H1 (cell line): ENCODE data around the gene GZMM. TPM values are rescaled to one million over a fixed set of nuclear protein-coding genes. Genes with fewer than 3 reads are reported as not detected.

ENCODE experiments used
- CTCF ChIA-PET: fragments of 300-600 bp; sonication (Branson Sonifier 250); formaldehyde crosslinking; loops from one replicate; lab custom pipeline; 2021; ENCODE audit not compliant: partially characterized antibody; lab: Charles Lee
- POLR2A ChIA-PET: fragments of 300-600 bp; sonication (Branson Sonifier 250); formaldehyde crosslinking; loops from one replicate; lab custom pipeline; 2021; ENCODE audit warnings: inconsistent platforms; ENCODE audit not compliant: partially characterized antibody; lab: Charles Lee
- DNase-seq, 2 experiments: peaks; one replicate each; pipeline versions ENCODE4 v3.0.0 to v3.0.0-alpha.2; 2010 to 2022; ENCODE audit warnings: low spot score in 2 of 2, low read depth in 1 of 2, mixed read lengths in 1 of 2
- FAIRE-seq: peaks from 2 replicates; lab custom pipeline; 2011; peaks lifted over from hg19 to GRCh38; lab: Jason Lieb, UNC
- H2AFZ ChIP-seq: 2 replicates; pipeline ENCODE4 v1.8.1; 2012; ENCODE audit warnings: low read length, inconsistent platforms
- H2AK5ac ChIP-seq: 2 replicates; pipeline ENCODE4 v1.6.1; 2013; ENCODE audit warnings: low read depth, low read length
- H2BK120ac ChIP-seq: replicated peaks from 2 replicates; pipeline ENCODE3; 2013; ENCODE audit warnings: low read depth, low read length, inconsistent platforms
- H2BK12ac ChIP-seq: 2 replicates; pipeline ENCODE4 v1.6.1; 2013; ENCODE audit warnings: low read depth, low read length
- H2BK15ac ChIP-seq: 2 replicates; pipeline ENCODE4 v1.6.1; 2013; ENCODE audit warnings: low read length
- H2BK20ac ChIP-seq: 2 replicates; pipeline ENCODE4 v1.6.1; 2013; ENCODE audit warnings: low read length
- H2BK5ac ChIP-seq: 2 replicates; pipeline ENCODE4 v1.6.1; 2013; ENCODE audit warnings: low read depth, low read length
- H3K14ac ChIP-seq: 2 replicates; pipeline ENCODE4 v1.6.1; 2013; ENCODE audit warnings: inconsistent platforms; ENCODE audit not compliant: insufficient read length
- H3K18ac ChIP-seq: 2 replicates; pipeline ENCODE4 v1.6.1; 2013; ENCODE audit warnings: low read length; ENCODE audit errors: extremely low read depth
- H3K23ac ChIP-seq: 2 replicates; pipeline ENCODE4 v1.6.1; 2013; ENCODE audit warnings: inconsistent platforms; ENCODE audit not compliant: insufficient read length
- H3K23me2 ChIP-seq: 2 replicates; pipeline ENCODE4 v1.6.1; 2013; ENCODE audit warnings: low read depth, low read length
- H3K27ac ChIP-seq: 2 replicates; pipeline ENCODE4 v1.6.1; 2011; ENCODE audit warnings: low read depth, low read length, inconsistent platforms
- H3K27me3 ChIP-seq, 4 experiments: replicated peaks in 1 of 4; 1 replicate in 1 of 4; 2 replicates in 3 of 4; pipeline versions ENCODE4 v1.6.1 to v1.8.1; 2011 to 2013; ENCODE audit warnings: low read length in 3 of 4, mild to moderate bottlenecking in 3 of 4, inconsistent platforms in 2 of 4, mixed read lengths in 2 of 4, moderate library complexity in 1 of 4; ENCODE audit not compliant: control insufficient read depth in 3 of 4, insufficient read depth in 3 of 4; ENCODE audit errors: extremely low read depth in 1 of 4
- H3K36me3 ChIP-seq, 4 experiments: 2 replicates each; pipeline versions ENCODE4 v1.6.1 to v1.8.1; 2011 to 2013; ENCODE audit warnings: mild to moderate bottlenecking in 4 of 4, low read length in 3 of 4, moderate library complexity in 2 of 4, control low read depth in 1 of 4, inconsistent platforms in 1 of 4; ENCODE audit not compliant: insufficient read depth in 4 of 4, control insufficient read depth in 2 of 4
- H3K4ac ChIP-seq: replicated peaks from 2 replicates; pipeline ENCODE3; 2013; ENCODE audit warnings: low read length, low read depth, mixed read lengths, inconsistent platforms; ENCODE audit not compliant: insufficient read length
- H3K4me1 ChIP-seq, 4 experiments: replicated peaks in 1 of 4; 1 replicate in 1 of 4; 2 replicates in 3 of 4; pipeline versions ENCODE4 v1.6.1 to v1.8.1; 2011 to 2013; ENCODE audit warnings: low read length in 3 of 4, inconsistent platforms in 2 of 4, mixed read lengths in 1 of 4; ENCODE audit not compliant: insufficient read depth in 4 of 4, control insufficient read depth in 3 of 4
- H3K4me2 ChIP-seq, 2 experiments: 2 replicates each; pipeline versions ENCODE4 v1.6.1 to v1.8.1; 2011 to 2013; ENCODE audit warnings: low read depth in 2 of 2, low read length in 2 of 2, control low read depth in 1 of 2, inconsistent platforms in 1 of 2, mild to moderate bottlenecking in 1 of 2; ENCODE audit not compliant: insufficient read depth in 1 of 2
- H3K4me3 ChIP-seq, 4 experiments: fragments of 200-600, 300-600 bp in 1 of 4; sonication (generic), shearing (Covaris generic), sonication (Bioruptor Twin) in 1 of 4; 2 replicates each; pipeline versions ENCODE4 v1.5.1 to v1.8.1; 2011 to 2016; ENCODE audit warnings: low read length in 4 of 4, low read depth in 3 of 4, control low read depth in 2 of 4, inconsistent platforms in 2 of 4, mild to moderate bottlenecking in 2 of 4, mixed read lengths in 1 of 4, moderate library complexity in 1 of 4; ENCODE audit not compliant: insufficient read depth in 2 of 4; ENCODE audit errors: extremely low read depth in 1 of 4
- H3K56ac ChIP-seq: replicated peaks from 2 replicates; pipeline ENCODE3; 2013; ENCODE audit warnings: low read depth, mild to moderate bottlenecking, mixed read lengths, low read length, inconsistent platforms; ENCODE audit not compliant: insufficient read length
- H3K79me1 ChIP-seq: 2 replicates; pipeline ENCODE4 v1.6.1; 2013; ENCODE audit warnings: low read depth, low read length, control low read depth
- H3K79me2 ChIP-seq, 2 experiments: 2 replicates each; pipeline versions ENCODE4 v1.6.1 to v1.8.1; 2012 to 2013; ENCODE audit warnings: low read length in 2 of 2, mild to moderate bottlenecking in 2 of 2, inconsistent platforms in 1 of 2; ENCODE audit not compliant: insufficient read depth in 2 of 2, control insufficient read depth in 1 of 2
- H3K9ac ChIP-seq, 4 experiments: replicated peaks in 1 of 4; 1 replicate in 1 of 4; 2 replicates in 3 of 4; pipeline versions ENCODE4 v1.6.1 to v1.8.1; 2011 to 2013; ENCODE audit warnings: low read depth in 3 of 4, low read length in 3 of 4, control low read depth in 2 of 4, mild to moderate bottlenecking in 2 of 4, moderate library complexity in 2 of 4, inconsistent platforms in 1 of 4; ENCODE audit errors: extremely low read depth in 1 of 4
- H3K9me3 ChIP-seq, 2 experiments: 2 replicates each; pipeline versions ENCODE4 v1.6.1 to v1.8.1; 2012 to 2013; ENCODE audit warnings: mild to moderate bottlenecking in 2 of 2, moderate library complexity in 2 of 2, control low read depth in 1 of 2, inconsistent platforms in 1 of 2, low read depth in 1 of 2, low read length in 1 of 2, mixed read lengths in 1 of 2; ENCODE audit not compliant: insufficient read depth in 2 of 2
- H4K20me1 ChIP-seq, 2 experiments: replicated peaks in 1 of 2; 2 replicates each; pipeline versions ENCODE3 to v1.8.1; 2011 to 2013; ENCODE audit warnings: inconsistent platforms in 2 of 2, low read length in 2 of 2, mild to moderate bottlenecking in 1 of 2; ENCODE audit not compliant: insufficient read depth in 2 of 2, control insufficient read depth in 1 of 2
- H4K5ac ChIP-seq: 2 replicates; pipeline ENCODE4 v1.6.1; 2013; ENCODE audit warnings: low read length, low read depth, mixed read lengths, inconsistent platforms; ENCODE audit not compliant: insufficient read length
- H4K8ac ChIP-seq: 2 replicates; pipeline ENCODE4 v1.8.0; 2013; ENCODE audit warnings: mild to moderate bottlenecking, moderate library complexity, low read length, inconsistent platforms; ENCODE audit not compliant: insufficient read depth; ENCODE audit errors: extremely low read depth
- H4K91ac ChIP-seq: replicated peaks from 2 replicates; pipeline ENCODE3; 2013; ENCODE audit warnings: low read length, mixed read lengths, inconsistent platforms; ENCODE audit not compliant: insufficient read length
- EZH2 ChIP-seq: fragments of 200-600 bp; sonication (generic); IDR thresholded peaks from 2 replicates; pipeline ENCODE4 v1.7.1; 2012; ENCODE audit warnings: low read depth, mild to moderate bottlenecking, moderate library complexity, low read length, inconsistent platforms; ENCODE audit not compliant: severe bottlenecking
- JUND ChIP-seq: IDR thresholded peaks from 2 replicates; pipeline ENCODE4 v1.6.1; 2011; ENCODE audit warnings: mild to moderate bottlenecking, improper control_type of control experiment, low read length
- NANOG ChIP-seq: IDR thresholded peaks from 2 replicates; pipeline ENCODE4 v1.6.1; 2011; ENCODE audit warnings: low read length, low read depth, mild to moderate bottlenecking, inconsistent platforms; ENCODE audit not compliant: insufficient read depth, poor library complexity, severe bottlenecking
- POLR2AphosphoS5 ChIP-seq: IDR thresholded peaks from 2 replicates; pipeline ENCODE4 v1.6.1; 2011; ENCODE audit warnings: low read depth, low read length
- RBBP5 ChIP-seq: IDR thresholded peaks from 2 replicates; pipeline ENCODE4 v1.7.1; 2012; ENCODE audit warnings: low read depth, mild to moderate bottlenecking, inconsistent platforms, low read length, moderate library complexity, borderline replicate concordance
- RFX5 ChIP-seq: IDR thresholded peaks from 2 replicates; pipeline ENCODE4 v1.6.1; 2011; ENCODE audit warnings: low read depth, low read length, improper control_type of control experiment, borderline replicate concordance
- TBP ChIP-seq: IDR thresholded peaks from 2 replicates; pipeline ENCODE4 v1.6.1; 2011; ENCODE audit warnings: low read depth, low read length, improper control_type of control experiment
- WGBS, 2 experiments: shearing (Covaris generic) in 1 of 2; methylation state at CpG; one replicate each; pipeline versions ENCODE4 v1.1.6 to v1.1.7; 2013 to 2015; ENCODE audit warnings: low lambda C conversion rate in 2 of 2, mixed read lengths in 2 of 2, inconsistent platforms in 1 of 2, low coverage in 1 of 2, missing lambda C conversion rate in 1 of 2; ENCODE audit not compliant: insufficient replicate concordance in 2 of 2, insufficient coverage in 1 of 2, insufficient read length in 1 of 2; ENCODE audit errors: extremely low coverage in 1 of 2, missing lambda C conversion rate in 1 of 2; 5-methylcytosine and 5-hydroxymethylcytosine counted together
- polyA plus RNA-seq, 7 experiments: library from polyadenylated mRNA; depleted of rRNA in 3 of 7; stranded (reverse) in 5 of 7; unstranded in 2 of 7; fragments of >200 nt in 5 of 7; fragments of 200-250 nt in 2 of 7; gene quantifications; 1 replicate in 5 of 7; 2 replicates in 1 of 7; 4 replicates in 1 of 7; pipeline versions ENCODE4 v1.2.1 to v1.2.3, GENCODE V29; 2011 to 2013; ENCODE audit warnings: missing spikeins in 2 of 7, mixed read lengths in 2 of 7
- total RNA-seq: library from RNA; stranded (reverse); fragmentation: NEBNext Ultra II Directional; extraction: Animal tissue kit (Norgen Biotek cat#: 25700); gene quantifications from 2 replicates; pipeline ENCODE4 v1.2.1, GENCODE V29; 2021

GZMM gene
- total and polyA plus RNA-seq, 2 of the 8 experiments (the other 6 are each of a cell fraction or from before 2014, with no cell fraction given), result 0.09 to 0.32 TPM

DNA sequence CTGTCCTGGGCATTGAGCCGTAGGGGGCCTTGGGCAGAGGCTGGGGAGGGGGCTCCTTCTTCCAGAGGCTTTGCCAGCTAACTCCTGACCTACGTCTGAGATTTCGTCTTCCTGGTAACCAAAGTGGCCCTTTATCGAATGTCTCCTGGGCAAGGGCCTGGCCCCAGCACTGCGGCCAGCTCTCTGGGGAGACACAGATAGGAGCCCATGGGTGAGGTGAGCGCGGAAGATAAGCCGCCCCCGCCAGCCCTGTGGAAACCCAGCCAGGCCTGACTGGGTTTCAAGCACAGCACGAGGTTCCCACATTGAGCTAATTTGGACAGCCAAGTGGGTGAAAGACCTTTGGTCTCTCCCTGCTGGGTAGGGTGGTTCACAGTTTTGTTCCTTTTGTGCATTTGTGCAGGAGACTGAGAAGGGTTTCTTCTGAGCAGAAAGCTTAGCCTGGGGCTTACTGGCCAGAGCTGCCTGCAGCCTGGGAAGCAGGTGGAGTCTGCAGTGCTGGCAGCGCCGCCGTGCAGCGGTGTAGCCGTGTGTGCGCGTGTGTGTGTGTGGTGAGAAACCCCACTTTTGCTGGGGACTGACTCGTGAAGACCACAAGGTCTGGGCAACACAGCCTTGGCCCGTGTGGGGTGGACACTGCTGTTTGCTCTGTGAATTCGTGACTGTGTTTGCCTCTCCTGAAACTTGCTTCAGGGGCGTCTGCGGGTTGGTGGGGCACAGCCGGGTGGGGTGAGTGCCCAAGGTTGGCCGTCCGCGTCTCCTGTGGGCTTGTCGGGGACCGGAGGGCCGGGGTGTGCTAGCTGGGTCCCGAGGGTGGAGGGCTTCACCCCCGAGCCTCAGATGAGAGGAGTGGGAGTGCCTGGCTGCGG, 31.0 kb downstream of the GZMM start:
- H3K4me1 ChIP-seq, result peaks cover 0 to 21% (median 11%) of the 10 kb centered on the region in 4 experiments; a peak in 5 of 7 replicates
- no peak overlapping the region for H2AFZ ChIP-seq
- no peak for TF ChIP-seq RFX5
- no peak for TF ChIP-seq JUND
- TF ChIP-seq POLR2AphosphoS5, result no peak; the same call in 1 of the 2 replicates
- no peak for TF ChIP-seq NANOG
- TF ChIP-seq RBBP5, result no peak
- no peak for TF ChIP-seq TBP
- TF ChIP-seq EZH2, result no peak
- FAIRE-seq (no peak), DNase-seq (no peak)
- no peak overlapping the region for H2BK20ac ChIP-seq
- H3K36me3 ChIP-seq, result peaks cover 4 to 22% (median 8%) of the 10 kb centered on the region in 4 experiments; a peak in 5 of 8 replicates
- no peak overlapping the region for H3K14ac ChIP-seq
- no peak overlapping the region for H4K91ac ChIP-seq
- H4K5ac ChIP-seq, result no peak overlapping the region
- peak overlapping the region in 2 of 4 experiments; percentile 29 to 35; a peak in 2 of 7 replicates for H3K9ac ChIP-seq
- 84% methylated on average over 31 of the region's 32 CpGs; no CpG with 5 or more reads in 1 of the 2 experiments for WGBS, 2 experiments
- H4K8ac ChIP-seq, result no peak overlapping the region; the same call in 1 of the 2 replicates
- H3K4me2 ChIP-seq, result peak overlapping the region; percentile 59 to 99
- H3K4ac ChIP-seq, result no peak overlapping the region
- no peak overlapping the region for H2AK5ac ChIP-seq
- H2BK15ac ChIP-seq, result no peak overlapping the region
- H3K79me1 ChIP-seq, result peaks cover 11% of the 10 kb centered on the region
- no peak overlapping the region for H3K23ac ChIP-seq
- H3K9me3 ChIP-seq, result peaks cover 0 to 5% of the 10 kb centered on the region in 2 experiments; a peak in 1 of 4 replicates
- H2BK12ac ChIP-seq, result no peak overlapping the region
- no peak overlapping the region; the same call in 1 of the 2 replicates for H3K18ac ChIP-seq
- 0 out of 2 replicates have a peak overlapping the region, but pooled peaks have one; percentile 19 for H3K27ac ChIP-seq
- peak overlapping the region in 3 of 4 experiments; percentile 11 to 42 (median 26); a peak in 4 of 8 replicates for H3K4me3 ChIP-seq
- POLR2A ChIA-PET, result interaction anchor here (0.6 to 4.8 kb wide), 15 partner anchors 11 to 241 kb away, joined by 3 to 78 read pairs (median 5); partner anchors contain the start of gene GZMM
- H3K23me2 ChIP-seq, result peaks cover 11% of the 10 kb centered on the region; the same call in 1 of the 2 replicates
- H3K56ac ChIP-seq, result no peak overlapping the region
- H4K20me1 ChIP-seq, result peaks cover 30 to 36% of the 10 kb centered on the region in 2 experiments
- 0 out of 2 replicates have a peak overlapping the region, but pooled peaks have one; percentile 60 for H2BK5ac ChIP-seq
- H2BK120ac ChIP-seq, result no peak overlapping the region
- CTCF ChIA-PET, result interaction anchor here (0.6 to 4.7 kb wide), 7 partner anchors 11 to 228 kb away, joined by 3 to 51 read pairs (median 3); no protein-coding TSS in a partner anchor
- peaks cover 53 to 75% of the 10 kb centered on the region in 2 experiments for H3K79me2 ChIP-seq
- H3K27me3 ChIP-seq, result no peaks in the 10 kb centered on the region
